Aorta (tissue), 5 donors: ENCODE measurements around the gene IQCF5. TPM values are rescaled to one million over a fixed set of nuclear protein-coding genes. Genes with fewer than 3 reads are reported as not detected.
"Not testable (repeated sequence)": the region's sequence is repeated elsewhere in the genome, so short reads cannot be mapped to it uniquely, and the experiment has no call there.

Experiments used
- ATAC-seq: fragments of 200-7000 bp; cut with Tn5 transposase; one replicate; pipeline ENCODE4 v1.9.1; 2022; ENCODE audit warnings: moderate library complexity; ENCODE audit not compliant: low FRiP score
- DNase-seq, 2 donors: peaks; one replicate each; pipeline ENCODE4 v3.0.0-alpha.2; 2020
- H3K27ac ChIP-seq, 2 donors: one replicate each; pipeline ENCODE4 v1.5.1; 2013; ENCODE audit warnings: low read length in 2 of 2, mild to moderate bottlenecking in 2 of 2, moderate library complexity in 2 of 2, control low read depth in 1 of 2, inconsistent platforms in 1 of 2, low read depth in 1 of 2
- H3K27me3 ChIP-seq, 2 donors: one replicate each; pipeline ENCODE4 v1.6.1; 2013; ENCODE audit warnings: control low read depth in 1 of 2, low read length in 1 of 2, mild to moderate bottlenecking in 1 of 2, moderate library complexity in 1 of 2; ENCODE audit not compliant: insufficient read depth in 2 of 2, control insufficient read depth in 1 of 2
- H3K36me3 ChIP-seq, 2 donors: one replicate each; pipeline ENCODE4 v1.6.1; 2013; ENCODE audit warnings: control low read depth in 1 of 2, low read length in 1 of 2, mild to moderate bottlenecking in 1 of 2; ENCODE audit not compliant: insufficient read depth in 2 of 2, control insufficient read depth in 1 of 2
- H3K4me1 ChIP-seq, 2 donors: one replicate each; pipeline ENCODE4 v1.6.1; 2013; ENCODE audit warnings: low read length in 2 of 2, control low read depth in 1 of 2, mild to moderate bottlenecking in 1 of 2, moderate library complexity in 1 of 2; ENCODE audit not compliant: insufficient read depth in 2 of 2, control insufficient read depth in 1 of 2
- H3K4me3 ChIP-seq, 2 donors: one replicate each; pipeline ENCODE4 v1.5.1; 2013; ENCODE audit warnings: low read length in 2 of 2, control low read depth in 1 of 2, mild to moderate bottlenecking in 1 of 2
- H3K9me3 ChIP-seq: one replicate; pipeline ENCODE4 v1.6.1; 2013; ENCODE audit warnings: mild to moderate bottlenecking, low read length; ENCODE audit not compliant: control insufficient read depth
- WGBS, 2 donors: extraction: QIAGEN DNeasy Blood & Tissue Kit; methylation state at CpG; one replicate each; pipeline ENCODE4 v1.1.7; 2013; 5-methylcytosine and 5-hydroxymethylcytosine counted together
- intact Hi-C, 2 donors: fragments of 100-400 bp; cut with DNase I; formaldehyde crosslinking; loops; one replicate each; pipeline versions ENCODE4 v1.14.2 to v1.15.0; 2022
- polyA plus RNA-seq, 2 donors: library from polyadenylated mRNA; stranded (reverse); fragments of 200-250 nt; gene quantifications; one replicate each; pipeline ENCODE4 v1.2.3, GENCODE V29; 2013
- total RNA-seq, 2 donors: library from RNA; stranded (reverse); fragmentation: NEBNext Ultra II Directional; extraction: Animal tissue kit (Norgen Biotek cat#: 25700); gene quantifications; one replicate each; pipeline ENCODE4 v1.2.1, GENCODE V29; 2021
- donor health status: healthy with polysubstance abuse.
- donor health status: Bipolar disorder and iron deficiency.
- donor health status: DM: no; HTN: no; CAD: no.
- donor health status: DM: no; HTN: no; CAD: no.
- donor health status: DM: yes; HTN: yes; CAD: no.

IQCF5 gene
- total and polyA plus RNA-seq, 4 donors, result not detected

- peaks cover under 1% of the 10 kb centered on the region for H3K9me3 ChIP-seq
- H3K36me3 ChIP-seq, result no peaks in the 10 kb centered on the region
- intact Hi-C loops, result no loop called here
- DNase-seq (no peak), ATAC-seq (no peak)
- no peaks in the 10 kb centered on the region for H3K27me3 ChIP-seq
- H3K4me3 ChIP-seq, result no peak overlapping the region
- H3K27ac ChIP-seq, result no peak overlapping the region
- H3K4me1 ChIP-seq, result no peaks in the 10 kb centered on the region
- 48 to 51% methylated on average over 6 of the region's 6 CpGs for WGBS, 2 donors
These were observed 785 bp upstream of the IQCF5 start for GRCh38 chr3:51876186-51876585.

GRCh38 chr3:51874889-51875288, 512 bp downstream of the IQCF5 start:
- ATAC-seq, result no peak
- Histone ChIP-seq H3K9me3 (no peaks in the 10 kb centered on the region), H3K27me3 (no peaks in the 10 kb centered on the region), H3K4me1 (no peaks in the 10 kb centered on the region), H3K4me3 (no peak overlapping the region), H3K36me3 (no peaks in the 10 kb centered on the region), H3K27ac (no peak overlapping the region)
- intact Hi-C loops, result no loop called here
- 52 to 61% methylated on average over 4 of the region's 4 CpGs for WGBS, 2 donors
- DNase-seq, result no peak

DNA sequence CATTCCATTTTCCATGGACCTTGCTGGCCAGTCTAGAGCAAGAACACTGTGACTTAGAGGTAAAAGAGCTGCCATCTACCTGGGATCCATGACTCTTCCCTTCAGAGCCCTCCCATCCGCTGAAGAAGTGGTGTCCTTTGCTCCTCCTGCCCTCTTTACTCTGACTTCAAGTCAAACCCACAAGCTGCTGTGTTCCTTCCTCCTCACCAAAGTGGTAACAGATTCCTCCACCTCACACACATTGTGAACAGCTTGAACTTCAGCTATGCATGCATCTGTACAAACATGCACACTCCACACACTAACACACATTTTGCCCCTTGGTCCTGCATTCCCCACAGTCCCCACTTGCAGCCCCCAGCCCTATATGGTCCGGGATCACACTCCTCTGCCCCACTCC, 990 bp downstream of the IQCF5 start:
- intact Hi-C loops, result no loop called here
- ATAC-seq, result no peak
- no peaks in the 10 kb centered on the region for H3K36me3 ChIP-seq
- no peak overlapping the region for H3K27ac ChIP-seq
- no peaks in the 10 kb centered on the region for H3K9me3 ChIP-seq
- no peaks in the 10 kb centered on the region for H3K4me1 ChIP-seq
- no peaks in the 10 kb centered on the region for H3K27me3 ChIP-seq
- DNase-seq, result no peak
- 66 to 67% methylated on average over 2 of the region's 2 CpGs for WGBS, 2 donors
- no peak overlapping the region for H3K4me3 ChIP-seq

- WGBS, 2 donors, result 90 to 91% methylated on average over 10 of the region's 10 CpGs
- no peak for ATAC-seq
- no peak for DNase-seq
- H3K27ac ChIP-seq, result no peak overlapping the region
- H3K36me3 ChIP-seq, result no peaks in the 10 kb centered on the region
- H3K4me1 ChIP-seq, result no peaks in the 10 kb centered on the region
- no peak overlapping the region for H3K4me3 ChIP-seq
- no peaks in the 10 kb centered on the region for H3K27me3 ChIP-seq
- intact Hi-C loops, result no loop called here
- H3K9me3 ChIP-seq, result no peaks in the 10 kb centered on the region
These were observed 1.5 kb downstream of the IQCF5 start for GRCh38 chr3:51873876-51874275.

DNA sequence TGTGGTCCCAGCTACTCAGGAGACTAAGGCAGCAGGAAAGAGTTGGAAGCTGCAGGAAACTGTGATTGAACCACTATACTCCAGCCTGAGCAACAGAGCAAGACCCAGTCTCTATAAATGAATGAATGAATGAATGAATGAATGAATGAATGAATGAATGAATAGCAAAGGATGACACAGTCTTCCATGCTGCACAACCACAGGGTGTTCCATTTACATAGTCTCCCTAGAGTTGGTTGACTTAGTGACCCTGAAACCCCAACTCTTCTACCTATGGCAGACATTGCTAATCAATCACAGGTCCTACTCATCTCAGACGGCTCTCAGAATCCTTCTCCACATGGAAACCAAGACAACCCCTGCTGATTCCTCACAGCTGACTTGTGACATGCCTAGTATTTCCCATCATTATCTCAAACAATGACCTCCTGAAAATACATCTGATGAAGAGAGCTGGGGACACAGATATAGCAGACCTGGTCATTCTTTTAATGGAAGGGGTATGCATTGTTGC, 2.1 kb downstream of the IQCF5 start:
- Histone ChIP-seq H3K4me1 (no peaks in the 10 kb centered on the region), H3K9me3 (no peaks in the 10 kb centered on the region), H3K4me3 (no peak overlapping the region), H3K36me3 (no peaks in the 10 kb centered on the region), H3K27me3 (no peaks in the 10 kb centered on the region), H3K27ac (no peak overlapping the region)
- ATAC-seq, result no peak
- no peak for DNase-seq
- intact Hi-C loops, result no loop called here
- 48 to 55% methylated on average over 1 of the region's 1 CpG for WGBS, 2 donors

DNA sequence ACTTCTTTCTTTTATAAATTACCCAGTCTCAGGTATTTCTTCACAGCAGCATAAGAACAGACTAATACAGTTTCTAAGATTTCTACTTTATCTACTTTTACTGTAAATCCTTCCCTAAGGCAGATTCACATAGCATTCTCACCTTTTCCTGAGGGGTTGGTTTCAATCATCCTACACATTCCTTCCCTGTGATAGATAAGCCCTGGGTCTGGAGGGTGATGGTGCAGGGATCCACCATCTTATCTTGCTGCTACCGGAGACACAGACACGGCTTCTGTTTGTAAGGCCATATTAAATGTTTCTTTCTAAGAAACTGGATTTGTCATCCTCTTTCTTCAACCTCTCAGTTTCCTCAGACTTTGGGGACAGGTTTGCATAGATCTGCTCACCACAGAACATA, 6.1 kb downstream of the IQCF5 start:
- H3K4me1 ChIP-seq, result no peaks in the 10 kb centered on the region
- H3K27ac ChIP-seq, result no peak overlapping the region
- no peaks in the 10 kb centered on the region for H3K27me3 ChIP-seq
- ATAC-seq, result no peak
- no peaks in the 10 kb centered on the region for H3K9me3 ChIP-seq
- intact Hi-C loops, result no loop called here
- no peak overlapping the region for H3K4me3 ChIP-seq
- DNase-seq, result no peak
- WGBS, 2 donors, result 75 to 84% methylated on average over 2 of the region's 2 CpGs
- H3K36me3 ChIP-seq, result no peaks in the 10 kb centered on the region

- 90 to 91% methylated on average over 1 of the region's 1 CpG for WGBS, 2 donors
- DNase-seq, H3K9me3 ChIP-seq, H3K4me3 ChIP-seq, H3K27ac ChIP-seq, H3K27me3 ChIP-seq, ATAC-seq, H3K4me1 ChIP-seq, H3K36me3 ChIP-seq, intact Hi-C loops: not testable (repeated sequence)
These were observed 6.5 kb downstream of the IQCF5 start for GRCh38 chr3:51868896-51869295.

DNA sequence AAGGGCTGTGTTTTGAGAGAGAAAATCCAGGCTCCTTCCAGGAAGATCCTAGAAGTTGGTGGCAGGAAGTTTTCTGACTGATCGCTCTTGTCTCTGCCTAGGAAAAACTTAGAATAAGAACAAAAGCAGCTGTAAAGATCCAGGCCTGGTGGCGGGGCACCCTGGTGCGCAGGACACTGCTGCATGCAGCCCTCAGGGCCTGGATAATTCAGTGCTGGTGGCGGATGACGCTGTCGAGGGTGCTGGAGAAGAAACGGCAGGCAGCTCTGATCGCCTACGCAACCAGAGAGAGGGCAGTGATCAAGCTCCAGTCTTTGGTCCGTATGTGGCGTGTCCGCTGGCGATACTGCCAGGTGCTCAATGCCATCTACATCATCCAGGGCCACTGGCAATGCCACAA, 12.5 kb downstream of the IQCF5 start:
- no peaks in the 10 kb centered on the region for H3K36me3 ChIP-seq
- intact Hi-C loops, result no loop called here
- no peak overlapping the region for H3K4me3 ChIP-seq
- WGBS, 2 donors, result 70 to 76% methylated on average over 13 of the region's 13 CpGs
- no peaks in the 10 kb centered on the region for H3K9me3 ChIP-seq
- H3K27me3 ChIP-seq, result no peaks in the 10 kb centered on the region
- ATAC-seq (no peak), DNase-seq (no peak)
- H3K4me1 ChIP-seq, result no peaks in the 10 kb centered on the region
- H3K27ac ChIP-seq, result no peak overlapping the region

- H3K36me3 ChIP-seq, result no peaks in the 10 kb centered on the region
- no peak within 1 kb of the TSS for H3K27ac ChIP-seq
- ATAC-seq, result no peak
- H3K27me3 ChIP-seq, result no peaks in the 10 kb centered on the region
- no peak within 1 kb of the TSS for H3K4me3 ChIP-seq
- no peak for DNase-seq
- intact Hi-C loops, result no loop called here
- 71 to 75% methylated on average over 7 of the region's 7 CpGs for WGBS, 2 donors
- H3K4me1 ChIP-seq, result no peaks in the 10 kb centered on the region
- H3K9me3 ChIP-seq, result no peaks in the 10 kb centered on the region
These were observed 14.4 kb downstream of the IQCF5 start, which contains the start of gene IQCF2 for GRCh38 chr3:51860703-51861665. TSS of gene IQCF2 (plus strand) at chr3:51861615. CDS start at chr3:51861667, 52 bp downstream.
